HG03565 (cell line): ENCODE data around the gene UBAP2.
"Not testable (repeated sequence)": the region's sequence is repeated elsewhere in the genome, so short reads cannot be mapped to it uniquely, and the experiment has no call there.

ENCODE experiments used
- ATAC-seq: cut with Tn5 transposase; IDR thresholded peaks from one replicate; pipeline ENCODE4 v1.9.1; 2021; ENCODE audit warnings: mild to moderate bottlenecking, moderate library complexity; ENCODE audit not compliant: unreplicated experiment

Gene UBAP2

GRCh38 chr9:33988219-33988890 is 60.3 kb downstream of the UBAP2 start:
- ATAC-seq: peak; percentile 96

DNA sequence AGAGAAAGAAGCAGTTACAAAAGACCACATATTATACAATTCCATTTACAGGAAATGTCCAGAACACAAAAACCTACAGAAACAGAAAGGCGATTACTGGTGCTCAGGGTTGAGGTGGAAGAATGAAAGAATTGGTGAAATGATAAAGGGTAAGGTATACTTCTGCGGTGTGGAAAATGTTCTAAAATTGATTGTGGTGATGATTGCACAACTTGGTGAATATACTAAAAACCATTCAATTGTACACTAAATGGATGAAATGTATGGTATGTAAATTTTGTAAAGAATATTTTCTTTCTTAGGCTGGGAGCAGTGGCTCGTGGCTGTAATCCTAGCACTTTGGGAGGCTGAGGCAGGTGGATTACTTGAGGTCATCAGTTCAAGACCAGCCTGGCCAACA is 72.3 kb downstream of the UBAP2 start:
- no peak for ATAC-seq

GRCh38 chr9:33972698-33973097 is 76.0 kb downstream of the UBAP2 start:
- ATAC-seq: no peak

- ATAC-seq: no peak
Observed at GRCh38 chr9:33964086-33964768, 84.5 kb downstream of the UBAP2 start.

DNA sequence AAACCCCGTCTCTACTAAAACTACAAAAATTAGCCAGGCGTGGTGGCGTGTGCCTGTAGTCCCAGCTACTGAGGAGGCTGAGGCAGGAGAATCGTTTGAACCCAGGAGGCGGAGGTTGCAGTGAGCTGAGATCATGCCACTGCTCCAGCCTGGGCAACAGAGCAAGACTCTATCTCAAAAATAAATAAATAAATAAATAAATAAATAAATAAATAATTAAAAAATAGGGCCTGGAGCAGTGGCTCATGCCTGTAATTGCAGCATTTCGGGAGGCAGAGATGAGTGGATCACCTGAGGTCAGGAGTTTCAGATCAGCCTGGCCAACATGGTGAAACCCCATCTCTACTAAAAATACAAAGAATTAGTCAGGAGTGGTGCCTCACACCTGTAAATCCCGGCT is 86.2 kb downstream of the UBAP2 start:
- ATAC-seq: not testable (repeated sequence)

- no peak for ATAC-seq
Observed at GRCh38 chr9:33959725-33960124, 89.0 kb downstream of the UBAP2 start.

- ATAC-seq: no peak
Observed at GRCh38 chr9:33956544-33956943, 92.1 kb downstream of the UBAP2 start.

GRCh38 chr9:33952066-33952465 is 96.6 kb downstream of the UBAP2 start:
- ATAC-seq: no peak

DNA sequence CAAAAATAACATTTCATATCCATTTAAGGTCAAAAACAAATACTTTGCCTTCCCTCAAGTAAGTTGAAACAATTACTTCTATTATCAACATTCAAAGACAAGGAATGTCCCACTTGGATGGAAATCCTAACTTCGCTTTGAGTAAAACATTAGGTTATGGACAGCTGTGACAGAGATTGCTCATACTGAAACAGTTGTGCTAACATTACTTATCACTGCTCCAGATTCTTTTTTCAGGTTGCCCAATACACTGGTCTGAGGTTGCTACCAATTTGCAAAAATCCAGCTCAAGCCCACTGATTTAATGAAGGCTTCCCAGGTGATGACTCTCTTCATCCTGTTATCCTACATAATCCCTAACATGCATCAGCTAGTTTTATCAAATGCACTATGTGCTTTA is 98.3 kb downstream of the UBAP2 start:
- no peak for ATAC-seq

DNA sequence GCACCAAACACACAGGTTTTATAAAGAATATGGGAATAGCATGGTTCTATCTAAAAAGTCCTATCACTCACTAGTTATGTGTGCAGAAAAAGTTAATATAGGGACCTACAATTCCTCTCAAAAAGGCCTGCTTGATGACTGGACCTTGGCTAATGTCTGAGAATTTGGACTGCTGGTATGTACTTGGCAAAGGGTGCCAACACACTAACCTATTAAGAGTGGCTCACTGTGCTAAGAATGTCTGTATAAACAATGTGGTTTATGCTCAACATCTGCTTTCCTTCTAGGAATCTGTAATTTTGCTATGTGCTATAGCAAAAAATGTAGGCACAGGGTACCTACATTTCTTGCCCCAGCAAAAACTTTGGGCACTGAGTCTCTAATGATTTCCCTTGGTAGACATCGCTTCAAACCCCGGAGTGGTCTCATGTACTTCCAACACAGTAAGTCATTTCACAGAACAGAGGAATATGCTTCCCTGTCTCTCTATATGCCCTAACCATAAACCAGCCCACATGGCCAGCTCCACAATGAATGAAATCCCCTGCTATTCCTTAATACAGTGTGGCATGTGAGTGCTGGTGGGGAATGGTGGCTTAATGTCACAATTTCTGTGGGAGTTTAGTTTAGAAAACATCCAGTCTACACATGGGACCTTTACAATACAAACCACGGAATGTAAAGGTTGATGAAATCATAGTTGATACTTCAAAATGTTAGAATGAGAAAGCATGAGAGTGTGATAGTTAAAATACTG is 101.7 kb downstream of the UBAP2 start:
- no peak for ATAC-seq

- no peak for ATAC-seq
Observed at GRCh38 chr9:33943389-33943788, 105.3 kb downstream of the UBAP2 start.

- ATAC-seq: no peak
Observed at GRCh38 chr9:33942471-33943083, 106.1 kb downstream of the UBAP2 start.

GRCh38 chr9:33939924-33940874 is 108.5 kb downstream of the UBAP2 start:
- ATAC-seq: no peak

DNA sequence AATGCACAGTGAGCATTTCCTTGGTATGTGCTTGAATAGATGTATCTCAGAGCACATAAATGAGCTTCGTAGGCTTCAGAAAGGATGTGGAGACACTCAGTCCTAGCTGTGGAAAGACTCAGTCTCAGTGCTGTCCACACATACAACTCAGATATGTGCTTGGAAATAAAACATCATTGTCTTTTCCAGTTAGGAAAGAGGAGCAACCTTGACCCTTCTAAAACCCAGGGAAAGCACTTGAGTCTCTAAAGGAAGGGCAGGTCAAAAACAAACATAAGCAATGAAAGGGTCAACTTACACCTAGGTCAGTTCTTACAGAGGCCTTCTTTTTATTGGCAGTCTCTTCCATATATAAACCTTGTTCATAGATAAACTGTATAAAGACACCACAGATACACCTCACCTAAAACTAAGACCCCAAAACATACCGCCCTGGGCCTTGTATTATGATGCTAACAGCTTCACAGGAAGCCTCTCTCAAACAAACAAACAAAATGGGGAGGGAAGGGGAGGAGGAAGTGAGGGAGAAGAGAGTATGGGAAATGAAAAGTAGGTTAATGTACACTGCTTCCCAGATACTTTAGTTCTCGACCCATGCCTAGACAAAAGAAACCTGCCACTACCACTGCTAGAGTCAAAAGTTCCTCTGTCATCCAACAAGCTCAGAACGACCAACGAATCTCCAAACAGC is 114.4 kb downstream of the UBAP2 start:
- no peak for ATAC-seq

DNA sequence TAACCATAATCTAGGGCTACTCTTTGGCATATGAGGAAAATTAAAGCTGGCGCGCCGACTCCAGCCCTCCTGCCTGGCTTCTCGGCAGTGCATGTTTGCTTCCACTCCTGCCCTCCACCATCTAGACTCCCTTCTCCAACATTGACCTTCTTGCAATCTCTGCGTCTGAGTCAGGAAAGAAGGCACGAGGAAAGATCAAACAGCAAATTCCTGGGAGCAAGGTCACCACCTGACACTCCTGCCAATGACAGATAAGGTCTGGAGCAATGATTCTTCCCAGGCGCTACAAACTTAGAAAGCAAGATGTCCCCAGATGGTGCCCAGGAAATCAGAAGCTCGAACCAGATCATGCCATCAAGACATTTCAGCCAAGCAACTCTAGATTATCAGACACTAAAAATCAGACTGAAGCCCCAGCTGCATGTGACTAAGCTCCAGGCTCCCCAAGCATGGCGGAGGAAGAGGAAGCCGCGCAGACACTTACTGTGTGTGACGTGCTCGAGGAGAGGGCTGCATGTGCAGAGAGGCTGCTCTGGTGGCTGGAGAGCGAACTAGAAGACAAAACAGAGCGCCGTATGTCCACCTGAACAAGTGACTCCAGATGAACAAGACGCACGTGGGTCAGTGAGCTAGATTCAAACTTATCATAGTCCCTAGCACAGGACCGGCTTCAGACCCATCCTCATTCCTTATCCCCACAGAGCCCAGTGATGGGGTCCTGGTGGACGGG is 116.4 kb downstream of the UBAP2 start:
- no peak for ATAC-seq

DNA sequence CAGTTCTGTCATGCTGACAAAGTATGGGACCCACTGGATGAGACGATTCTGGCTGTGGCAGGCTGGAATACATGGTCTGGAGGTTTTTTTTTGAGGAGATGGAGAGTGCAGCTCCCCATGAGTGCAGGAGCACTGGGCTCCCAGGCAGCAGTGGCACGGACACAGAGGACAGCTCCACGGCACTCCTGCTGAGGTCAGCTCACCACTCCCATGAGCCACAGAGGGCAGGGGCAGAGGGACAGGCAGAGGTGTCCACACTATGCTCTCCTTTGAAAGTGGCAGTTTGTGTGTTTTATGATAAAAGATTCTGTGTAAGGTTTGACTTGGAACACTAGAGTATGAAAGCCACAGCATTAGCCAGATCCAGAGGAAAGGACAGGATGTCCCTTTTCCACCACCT is 117.4 kb downstream of the UBAP2 start:
- ATAC-seq: no peak

DNA sequence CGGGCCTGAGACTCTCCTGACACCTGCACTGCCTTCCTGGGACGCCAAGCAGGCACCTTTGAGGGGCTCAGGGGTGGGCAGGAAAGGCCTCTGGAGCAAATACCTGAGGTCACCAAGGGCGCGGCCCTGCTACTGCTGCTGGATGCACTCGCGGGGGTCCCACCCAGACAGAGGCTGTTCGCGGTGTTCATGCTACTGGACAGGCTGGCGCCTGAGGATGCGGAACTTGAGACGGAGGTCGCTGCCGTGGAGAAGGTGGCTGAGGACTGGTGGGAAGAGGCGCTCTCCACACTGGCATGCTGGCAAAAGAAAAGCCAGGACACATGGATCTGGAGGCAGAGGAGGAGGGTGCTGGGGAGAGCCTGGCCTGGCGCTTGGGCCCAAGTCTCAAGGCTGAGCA is 121.0 kb downstream of the UBAP2 start:
- ATAC-seq: no peak

DNA sequence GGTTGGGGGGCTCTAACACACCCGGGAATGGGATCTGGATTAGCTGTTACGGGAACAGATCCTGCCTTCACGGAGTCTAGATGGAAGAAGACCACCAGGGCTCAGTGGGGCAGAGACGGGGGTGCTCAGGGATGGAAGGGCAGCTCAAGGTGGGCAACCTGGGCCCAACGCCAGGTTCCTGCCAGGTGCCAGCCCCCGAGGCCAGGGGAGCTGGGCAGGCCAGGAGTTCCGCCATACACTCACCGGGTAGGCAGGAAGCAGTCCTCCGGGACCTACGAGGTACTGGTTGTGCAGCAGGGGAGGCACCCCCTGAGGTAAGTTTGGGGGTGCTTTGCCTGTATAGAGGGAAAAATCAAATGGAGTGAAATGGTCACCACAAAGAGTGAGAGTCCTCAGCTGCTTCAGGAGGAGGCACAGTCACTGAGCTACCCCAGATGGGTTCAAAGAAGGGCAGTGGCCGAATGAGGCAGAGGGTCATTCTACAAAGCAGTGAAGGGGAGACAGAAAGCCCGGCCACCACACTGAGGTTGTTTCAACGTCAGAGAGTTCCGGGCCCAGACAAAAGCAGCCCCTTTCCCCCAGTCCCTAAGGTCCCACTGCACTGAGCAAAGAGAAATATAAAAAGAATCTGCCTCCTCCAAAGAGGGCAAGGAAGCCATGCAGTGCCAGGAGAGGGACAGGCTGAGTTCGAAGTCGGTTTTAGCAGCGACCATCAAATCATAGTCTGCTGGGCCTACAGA is 121.8 kb downstream of the UBAP2 start:
- ATAC-seq: no peak
